NB4 (cell line): Measurements from ENCODE around the gene CCDC9B.

Experiments used
- DNase-seq: peaks from one replicate; pipeline ENCODE4 v3.0.0; 2010; ENCODE audit warnings: low read depth
- H3K4me3 ChIP-seq: one replicate; pipeline ENCODE4 v1.5.1; 2011; ENCODE audit warnings: mild to moderate bottlenecking, low read depth, low read length, moderate library complexity
- MYC ChIP-seq: IDR thresholded peaks from 2 replicates; pipeline ENCODE4 v1.6.1; 2011; ENCODE audit warnings: low read depth, low read length
- POLR2A ChIP-seq: IDR thresholded peaks from 2 replicates; pipeline ENCODE4 v1.6.1; 2011; ENCODE audit warnings: mild to moderate bottlenecking; ENCODE audit not compliant: insufficient read length; ENCODE audit errors: extremely low read depth
- TF ChIP-seq, protein P1 (sequence below): IDR thresholded peaks from 2 replicates; pipeline ENCODE4 v1.6.1; 2011; ENCODE audit warnings: low read depth, low read length
- TF ChIP-seq, protein P2 (sequence below): IDR thresholded peaks from one replicate; pipeline ENCODE4 v1.5.1; 2012; ENCODE audit warnings: low read depth, low read length

CCDC9B gene

DNA sequence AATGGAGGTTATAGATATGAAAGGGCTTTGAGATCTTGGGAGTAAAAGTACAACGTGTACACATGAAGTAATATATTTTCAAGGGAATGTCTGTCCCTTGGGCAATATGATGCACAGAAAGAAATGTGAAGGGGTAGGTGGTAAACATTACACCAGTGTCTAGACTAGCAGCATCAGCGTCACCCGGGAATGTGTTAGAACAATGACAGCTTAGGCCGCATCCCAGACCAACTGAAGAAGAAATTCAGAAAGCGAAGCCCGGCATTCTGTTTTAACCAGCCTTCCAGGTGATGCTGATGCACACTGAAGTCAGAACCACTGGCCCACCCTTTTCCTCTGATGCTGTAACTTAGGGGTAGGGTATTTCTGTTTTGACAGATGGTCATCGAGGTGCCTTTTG lies 10.9 kb downstream of the CCDC9B start:
- DNase-seq = no peak
- no peak overlapping the region for H3K4me3 ChIP-seq
- TF ChIP-seq POLR2A (no peak), MYC (no peak)
- TF ChIP-seq, protein P1, sequence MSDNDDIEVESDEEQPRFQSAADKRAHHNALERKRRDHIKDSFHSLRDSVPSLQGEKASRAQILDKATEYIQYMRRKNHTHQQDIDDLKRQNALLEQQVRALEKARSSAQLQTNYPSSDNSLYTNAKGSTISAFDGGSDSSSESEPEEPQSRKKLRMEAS = no peak
- TF ChIP-seq, protein P2, sequence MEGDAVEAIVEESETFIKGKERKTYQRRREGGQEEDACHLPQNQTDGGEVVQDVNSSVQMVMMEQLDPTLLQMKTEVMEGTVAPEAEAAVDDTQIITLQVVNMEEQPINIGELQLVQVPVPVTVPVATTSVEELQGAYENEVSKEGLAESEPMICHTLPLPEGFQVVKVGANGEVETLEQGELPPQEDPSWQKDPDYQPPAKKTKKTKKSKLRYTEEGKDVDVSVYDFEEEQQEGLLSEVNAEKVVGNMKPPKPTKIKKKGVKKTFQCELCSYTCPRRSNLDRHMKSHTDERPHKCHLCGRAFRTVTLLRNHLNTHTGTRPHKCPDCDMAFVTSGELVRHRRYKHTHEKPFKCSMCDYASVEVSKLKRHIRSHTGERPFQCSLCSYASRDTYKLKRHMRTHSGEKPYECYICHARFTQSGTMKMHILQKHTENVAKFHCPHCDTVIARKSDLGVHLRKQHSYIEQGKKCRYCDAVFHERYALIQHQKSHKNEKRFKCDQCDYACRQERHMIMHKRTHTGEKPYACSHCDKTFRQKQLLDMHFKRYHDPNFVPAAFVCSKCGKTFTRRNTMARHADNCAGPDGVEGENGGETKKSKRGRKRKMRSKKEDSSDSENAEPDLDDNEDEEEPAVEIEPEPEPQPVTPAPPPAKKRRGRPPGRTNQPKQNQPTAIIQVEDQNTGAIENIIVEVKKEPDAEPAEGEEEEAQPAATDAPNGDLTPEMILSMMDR = no peak

DNA sequence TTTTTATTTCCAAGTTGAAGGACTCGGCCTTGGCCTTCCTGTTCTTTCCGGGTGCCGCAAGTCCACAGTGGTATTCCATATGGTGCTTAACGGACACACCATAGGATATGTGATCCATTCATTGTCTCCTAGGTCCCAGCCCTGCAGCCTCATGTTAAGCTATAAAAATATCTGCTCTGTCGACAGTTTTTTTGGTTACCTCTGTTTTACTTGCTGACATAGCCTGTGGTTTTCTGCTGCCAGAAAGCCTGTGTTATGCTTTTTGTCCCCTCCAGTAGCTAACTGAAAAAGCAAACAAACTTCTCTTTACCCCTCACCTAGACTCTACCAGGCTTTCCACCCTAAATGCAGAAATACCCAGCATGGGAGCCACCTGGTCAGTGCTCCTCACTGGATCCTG lies 12.0 kb downstream of the CCDC9B start:
- TF ChIP-seq, protein P1 = no peak
- TF ChIP-seq, protein P2 = no peak
- TF ChIP-seq MYC (no peak), POLR2A (no peak)
- DNase-seq = no peak
- H3K4me3 ChIP-seq = no peak overlapping the region

DNA sequence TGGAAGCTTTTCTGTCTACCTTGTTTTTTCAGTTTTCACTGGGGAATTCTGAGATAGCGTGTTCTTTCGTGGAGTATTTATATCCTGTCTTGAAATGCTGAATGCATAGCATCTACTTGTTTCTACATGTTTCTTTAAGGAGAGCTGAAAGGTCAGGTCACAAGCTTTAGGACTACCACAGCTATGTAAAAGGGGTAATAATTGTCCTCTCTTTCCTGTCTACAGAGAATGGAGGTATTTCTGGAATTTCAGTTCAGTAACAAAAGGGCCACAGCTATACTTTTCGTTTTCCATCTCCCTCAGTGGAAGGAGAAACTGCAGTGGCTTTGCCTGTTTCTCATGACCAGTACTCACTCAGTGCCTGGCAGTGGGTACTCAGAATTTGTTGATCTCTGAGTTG lies 12.6 kb downstream of the CCDC9B start:
- H3K4me3 ChIP-seq = no peak overlapping the region
- no peak for DNase-seq
- TF ChIP-seq, protein P2 = no peak
- TF ChIP-seq MYC = no peak
- TF ChIP-seq, protein P1 = no peak
- no peak for TF ChIP-seq POLR2A

DNA sequence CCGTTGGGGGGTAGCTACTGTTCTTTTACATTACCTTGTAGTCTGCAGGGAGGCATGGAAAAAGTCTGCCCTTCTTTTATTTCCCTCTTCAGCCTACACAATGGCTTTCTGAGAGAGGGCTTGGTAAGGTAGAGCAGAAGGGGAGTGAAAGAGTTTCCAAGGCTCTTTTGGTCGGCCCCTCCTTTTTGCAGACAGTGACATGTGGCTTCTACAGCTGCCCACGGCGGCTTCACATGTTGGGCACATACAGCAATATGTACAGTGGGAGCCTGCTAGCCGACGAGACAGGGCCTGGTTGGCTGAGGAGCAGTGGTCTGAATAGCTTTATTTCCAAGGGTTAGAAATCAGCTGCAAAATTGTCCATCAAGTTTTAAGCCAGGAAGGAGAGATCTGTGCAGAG lies 13.3 kb downstream of the CCDC9B start:
- no peak for DNase-seq
- no peak overlapping the region for H3K4me3 ChIP-seq
- no peak for TF ChIP-seq MYC
- no peak for TF ChIP-seq POLR2A
- TF ChIP-seq, protein P2 = no peak
- TF ChIP-seq, protein P1 = no peak

DNA sequence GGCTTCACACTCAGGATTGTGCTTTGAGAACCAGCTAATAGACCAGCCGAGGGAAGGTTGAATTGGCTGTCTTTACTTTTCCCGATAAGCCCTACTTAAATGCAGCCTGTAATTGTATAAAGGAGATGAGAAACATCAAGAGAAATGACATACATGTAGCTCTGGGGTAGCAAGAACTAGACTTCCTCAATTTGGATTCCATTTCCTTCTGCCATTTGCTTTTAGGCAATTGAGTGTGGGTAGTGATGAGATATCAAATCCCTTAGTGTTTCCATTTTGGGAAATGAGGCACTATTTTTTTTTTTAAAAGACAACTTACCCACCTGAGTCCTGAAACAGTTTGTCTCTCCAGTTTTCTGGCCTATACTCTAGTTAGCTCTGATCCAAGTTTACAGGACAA lies 15.0 kb downstream of the CCDC9B start:
- DNase-seq = no peak
- H3K4me3 ChIP-seq = no peak overlapping the region
- TF ChIP-seq POLR2A = no peak
- no peak for TF ChIP-seq MYC
- TF ChIP-seq, protein P2 = no peak
- TF ChIP-seq, protein P1 = no peak

DNA sequence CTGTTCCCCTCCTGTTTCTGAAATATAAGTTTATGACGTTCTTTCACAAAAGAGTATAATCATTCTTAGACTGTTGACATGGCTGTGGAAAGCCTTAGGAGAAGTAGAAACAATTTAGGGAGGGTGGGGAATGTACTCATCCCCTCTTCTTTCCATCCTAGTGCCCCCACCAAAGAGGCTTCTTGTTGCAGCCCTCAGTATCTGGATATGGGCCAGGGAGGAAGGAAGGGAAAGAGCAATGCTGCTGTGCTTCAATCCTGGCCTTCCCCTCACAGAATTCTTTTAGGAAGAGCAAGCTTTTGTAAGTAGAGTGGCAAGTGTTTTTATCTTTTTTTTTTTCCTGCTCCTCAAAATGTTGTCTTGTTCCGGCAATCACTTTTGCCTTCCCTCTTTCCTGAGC lies 15.6 kb downstream of the CCDC9B start:
- no peak for DNase-seq
- peak overlapping the region; percentile 47 for H3K4me3 ChIP-seq
- TF ChIP-seq MYC = no peak
- TF ChIP-seq, protein P2 = no peak
- TF ChIP-seq, protein P1 = no peak
- TF ChIP-seq POLR2A = no peak
